Activated CD4-positive, alpha-beta T cell treated with anti-CD3 and anti-CD28 coated beads, Interleukin-2, amount 50 U/mL, for 1 hour (primary cell): ENCODE data around the gene SNX14.

Experiments
- DNase-seq: peaks from one replicate; pipeline ENCODE4 v3.0.0-alpha.2; 2020

Gene SNX14

GRCh38 chr6:85496009-85496579 lies 97.6 kb downstream of the SNX14 start:
- no peak for DNase-seq

- no peak for DNase-seq
Observed at GRCh38 chr6:85494547-85495536, 98.8 kb downstream of the SNX14 start.

DNA sequence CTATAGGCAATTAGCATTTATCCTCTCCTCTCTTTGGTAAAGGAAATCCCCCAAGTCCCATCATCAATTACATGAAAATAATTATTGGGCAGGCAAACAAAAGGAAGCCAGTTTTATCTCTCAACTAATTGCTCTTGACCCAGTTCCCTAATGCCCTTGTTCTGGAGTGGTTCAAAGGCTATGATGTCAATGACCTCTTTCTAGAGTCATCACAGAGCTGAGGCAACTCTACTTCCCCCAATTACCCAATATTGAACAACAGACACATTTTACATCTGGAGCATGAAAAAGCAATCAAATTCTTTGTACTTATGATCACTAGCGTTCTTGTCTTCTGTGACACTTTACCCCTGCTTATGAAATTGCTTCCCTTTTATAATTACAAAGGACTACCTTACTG lies 100.3 kb downstream of the SNX14 start:
- DNase-seq, result no peak

- DNase-seq, result no peak
Observed at GRCh38 chr6:85490516-85491248, 103.0 kb downstream of the SNX14 start.

GRCh38 chr6:85484948-85485347 lies 108.7 kb downstream of the SNX14 start:
- DNase-seq, result no peak

- DNase-seq, result no peak
Observed at GRCh38 chr6:85483846-85484245, 109.8 kb downstream of the SNX14 start.

DNA sequence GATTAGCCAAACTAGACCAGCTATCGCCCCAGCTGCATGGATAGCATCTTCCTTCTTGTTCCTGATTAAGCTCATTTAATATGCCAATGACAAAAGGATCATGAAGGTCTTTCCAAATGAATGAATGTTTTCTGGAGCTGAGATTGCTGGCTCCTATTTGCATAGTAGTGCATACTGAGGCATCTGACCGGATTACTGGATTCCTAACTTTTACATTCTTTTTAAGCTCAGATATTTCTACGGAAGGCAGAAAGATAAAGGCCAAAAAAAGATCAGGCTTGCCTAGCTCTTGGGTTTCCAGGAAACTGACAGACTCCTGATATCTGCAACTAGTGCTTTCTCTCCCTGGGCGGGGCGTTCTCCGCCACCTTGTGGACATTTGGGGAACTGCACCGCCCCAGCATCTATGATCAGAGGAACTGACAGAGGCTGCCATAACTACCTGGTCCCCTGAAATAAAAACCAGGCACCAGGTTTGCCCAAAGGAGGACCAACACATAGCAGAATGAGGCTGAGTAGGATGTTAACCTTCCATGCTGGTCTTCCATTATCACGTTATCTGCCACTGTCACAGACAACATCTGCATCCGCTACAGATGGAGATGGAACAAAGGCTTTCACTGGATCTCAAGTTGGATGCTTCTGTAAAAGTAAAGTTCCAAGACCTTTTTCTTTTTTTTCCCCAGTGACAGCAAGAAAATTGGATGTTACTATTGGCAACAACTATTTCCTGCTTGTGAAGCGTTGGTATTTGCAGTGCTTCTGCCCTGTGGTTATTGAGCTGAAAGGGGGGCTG lies 110.6 kb downstream of the SNX14 start:
- DNase-seq, result peak; percentile 71

GRCh38 chr6:85482206-85482904 lies 111.3 kb downstream of the SNX14 start:
- no peak for DNase-seq

DNA sequence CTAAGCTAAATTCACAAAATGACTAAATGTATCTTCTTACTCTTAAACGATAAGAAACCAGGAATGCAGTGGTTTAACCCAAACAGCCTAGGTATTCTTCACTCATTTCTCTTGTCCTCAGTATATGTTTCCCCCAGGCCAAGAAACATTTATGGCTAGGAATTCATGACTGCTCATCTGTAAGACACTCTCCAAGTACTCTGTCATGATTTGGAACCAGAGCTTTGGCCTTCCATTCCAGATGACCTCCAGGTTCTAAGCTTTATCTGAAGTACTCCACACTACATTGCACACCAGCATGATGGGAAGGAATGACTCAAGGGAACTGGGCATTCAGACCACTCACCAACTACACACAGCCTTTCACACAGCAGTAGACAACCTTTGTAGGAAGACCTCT lies 114.5 kb downstream of the SNX14 start:
- no peak for DNase-seq

- DNase-seq, result no peak
Observed at GRCh38 chr6:85476532-85476931, 117.1 kb downstream of the SNX14 start.

- no peak for DNase-seq
Observed at GRCh38 chr6:85473748-85474147, 119.9 kb downstream of the SNX14 start.

DNA sequence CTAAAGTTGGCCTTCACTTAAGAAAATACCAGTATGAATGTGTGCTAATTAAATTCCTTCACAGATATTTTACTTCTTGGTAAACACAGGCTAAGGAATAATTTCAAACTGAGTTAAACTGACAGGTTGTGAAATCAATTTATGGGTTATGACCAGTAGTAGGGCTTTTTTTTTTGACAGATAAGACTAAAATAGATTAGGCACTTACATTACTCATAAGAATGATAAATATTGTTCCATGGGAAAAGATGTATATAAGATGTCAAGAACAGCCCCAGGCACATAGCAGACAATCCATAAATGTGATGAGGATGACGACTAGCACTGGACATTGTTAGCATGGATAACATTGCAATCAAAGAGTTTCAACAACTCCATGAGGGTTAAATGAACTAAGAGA lies 120.9 kb downstream of the SNX14 start:
- no peak for DNase-seq

DNA sequence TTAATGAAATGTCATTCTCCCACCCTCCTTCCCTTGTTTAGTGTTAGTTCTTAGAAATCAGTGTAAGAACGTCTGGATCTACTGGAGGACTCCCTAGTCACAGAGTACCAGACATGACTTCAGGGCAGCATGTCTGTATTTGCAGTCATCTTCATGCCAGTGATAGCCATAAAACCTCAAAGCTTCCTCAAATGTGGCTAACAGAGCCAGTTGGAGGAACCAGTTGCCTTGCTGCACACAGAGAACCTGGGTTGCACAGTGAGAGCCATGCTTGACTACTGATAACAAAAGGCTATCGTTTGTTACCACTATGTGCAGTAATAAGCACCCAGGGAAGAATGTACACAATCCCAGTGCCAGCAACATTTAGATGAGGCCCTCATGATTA lies 123.6 kb downstream of the SNX14 start:
- no peak for DNase-seq

DNA sequence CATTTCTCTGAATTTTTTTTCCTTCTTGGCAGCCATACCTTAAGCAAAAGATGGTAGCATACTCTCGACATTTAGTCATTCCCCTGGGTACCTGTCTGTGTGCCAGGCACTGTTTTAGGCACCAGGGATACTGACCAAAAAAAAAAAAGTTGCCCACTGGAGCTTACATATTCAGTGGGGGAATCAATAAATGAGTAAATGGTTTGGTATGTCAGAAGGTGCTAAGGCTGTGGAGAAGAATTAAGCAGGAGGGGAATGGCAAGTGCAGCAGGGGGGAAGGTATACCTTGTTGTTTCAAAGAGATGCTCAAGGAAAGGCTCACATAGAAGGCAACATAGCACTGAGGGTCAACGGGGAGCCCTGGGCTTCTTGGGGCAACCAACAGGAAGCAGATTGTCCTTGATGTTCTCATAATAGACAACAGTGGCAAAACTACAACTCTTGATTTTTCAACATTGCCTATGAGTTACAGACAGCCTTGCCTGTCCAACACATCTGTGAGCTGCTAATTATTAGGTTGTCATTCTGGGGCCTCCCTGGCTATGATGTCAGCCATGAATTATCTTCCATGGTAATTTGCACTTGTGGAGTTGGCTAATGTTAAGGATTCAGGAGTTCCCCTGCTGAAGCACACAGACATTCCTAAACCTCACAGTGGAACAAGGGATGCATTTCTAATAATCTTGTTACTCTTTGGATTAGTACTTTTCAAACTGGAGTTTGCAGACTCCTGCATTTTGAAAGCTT lies 124.2 kb downstream of the SNX14 start:
- no peak for DNase-seq

- no peak for DNase-seq
Observed at GRCh38 chr6:85468326-85468725, 125.3 kb downstream of the SNX14 start.

GRCh38 chr6:85465762-85466161 lies 127.9 kb downstream of the SNX14 start:
- DNase-seq, result no peak

DNA sequence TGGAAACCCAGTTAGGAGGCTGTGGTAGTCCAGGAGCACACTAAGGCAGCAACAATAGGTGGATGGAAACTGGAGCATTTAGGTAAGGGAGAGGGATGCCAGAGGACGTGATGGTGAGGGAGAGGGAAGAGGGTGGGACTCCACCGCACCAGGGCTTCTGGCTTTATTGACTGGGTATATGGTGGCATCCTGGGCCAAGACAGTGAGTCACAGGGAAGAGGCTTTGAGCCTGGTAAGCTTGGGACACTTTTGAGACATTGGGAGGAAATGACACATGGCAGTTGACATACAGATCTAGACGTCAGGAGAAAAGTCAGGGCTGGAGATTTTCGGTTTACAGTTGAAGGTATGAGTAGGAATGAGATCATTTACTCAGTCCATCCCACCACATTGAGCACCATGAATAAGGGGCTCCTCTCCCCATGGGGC lies 128.9 kb downstream of the SNX14 start:
- no peak for DNase-seq

DNA sequence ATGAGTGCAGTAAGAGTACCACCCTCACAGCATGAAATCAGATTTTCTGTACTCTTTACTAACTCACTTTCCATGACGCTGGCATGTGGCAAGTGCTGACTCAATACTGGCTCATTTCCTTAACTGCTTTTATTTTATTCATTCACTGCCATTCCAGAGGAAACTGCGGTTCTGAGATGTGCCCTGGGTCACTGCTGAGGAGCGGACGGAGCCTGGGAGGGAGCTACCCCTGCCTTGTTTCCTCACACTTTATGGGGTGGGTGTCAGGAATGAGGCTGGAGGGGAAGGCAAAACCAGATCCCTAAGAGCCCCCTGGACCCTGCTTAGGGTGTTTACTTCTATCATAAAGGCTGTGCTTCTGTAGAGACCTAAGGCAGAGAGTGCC lies 129.4 kb downstream of the SNX14 start:
- DNase-seq, result no peak

GRCh38 chr6:85463621-85464259 lies 129.9 kb downstream of the SNX14 start:
- DNase-seq, result no peak

GRCh38 chr6:85462673-85463072 lies 131.0 kb downstream of the SNX14 start:
- no peak for DNase-seq

- DNase-seq, result no peak
Observed at GRCh38 chr6:85461798-85462170, 131.9 kb downstream of the SNX14 start.
